HL-60 (cell line): ENCODE results near the gene NRP1.

Source experiments
- CTCF ChIP-seq: IDR thresholded peaks from one replicate; pipeline ENCODE4 v1.5.1; 2011; ENCODE audit warnings: low read length, control low read depth, inconsistent platforms; ENCODE audit not compliant: insufficient read depth
- GABPA ChIP-seq: IDR thresholded peaks from 2 replicates; pipeline ENCODE4 v1.6.1; 2012; ENCODE audit warnings: low read depth
- POLR2AphosphoS5 ChIP-seq: IDR thresholded peaks from 2 replicates; pipeline ENCODE4 v1.6.1; 2012; ENCODE audit warnings: low read depth
- REST ChIP-seq: IDR thresholded peaks from 2 replicates; pipeline ENCODE4 v1.6.1; 2012; ENCODE audit warnings: low read depth; ENCODE audit not compliant: insufficient replicate concordance
- SPI1 ChIP-seq: IDR thresholded peaks from 2 replicates; pipeline ENCODE4 v1.6.1; 2012; ENCODE audit warnings: low read depth, mild to moderate bottlenecking, borderline replicate concordance

- TF ChIP-seq CTCF (no peak), POLR2AphosphoS5 (no peak), REST (no peak), SPI1 (no peak), GABPA (no peak)
These were observed 179.9 kb downstream of the NRP1 start for GRCh38 chr10:33154590-33154989.
